Mucosa of descending colon (tissue), 3 donors: ENCODE results near the gene C5AR1. TPM values are rescaled to one million over a fixed set of nuclear protein-coding genes. Genes with fewer than 3 reads are reported as not detected.
"Not testable (repeated sequence)": the region's sequence is repeated elsewhere in the genome, so short reads cannot be mapped to it uniquely, and the experiment has no call there.

ENCODE experiments used
- ATAC-seq: fragments of 200-7000 bp; cut with Tn5 transposase; one replicate; pipeline ENCODE4 v1.9.1; 2020; ENCODE audit warnings: mild to moderate bottlenecking, moderate library complexity
- DNase-seq, 3 donors: peaks; one replicate each; pipeline ENCODE4 v3.0.0-alpha.2; 2020
- H3K36me3 ChIP-seq: fragments of 200-600 bp; one replicate; pipeline ENCODE4 v1.8.0; 2021; ENCODE audit warnings: low read depth, mild to moderate bottlenecking
- H3K4me1 ChIP-seq: fragments of 200-600 bp; one replicate; pipeline ENCODE4 v1.8.0; 2021; ENCODE audit warnings: low read depth, mild to moderate bottlenecking
- H3K4me3 ChIP-seq: fragments of 200-600 bp; one replicate; pipeline ENCODE4 v1.8.0; 2021; ENCODE audit warnings: mild to moderate bottlenecking
- H3K9me3 ChIP-seq: fragments of 200-600 bp; one replicate; pipeline ENCODE4 v1.8.0; 2021; ENCODE audit warnings: mild to moderate bottlenecking
- CTCF ChIP-seq: fragments of 200-600 bp; IDR thresholded peaks from one replicate; pipeline ENCODE4 v1.8.0; 2022; ENCODE audit warnings: antibody characterized with exemption, mild to moderate bottlenecking
- intact Hi-C, 2 donors: fragments of 100-400 bp; cut with DNase I in 1 of 2; cut with micrococcal nuclease in 1 of 2; formaldehyde crosslinking; loops; one replicate each; pipeline versions ENCODE4 v1.11.0 to v1.11.1; 2022; cut with DNase I, micrococcal nuclease
- total RNA-seq, 3 donors: library from RNA; stranded (reverse); fragmentation: NEBNext Ultra II Directional in 2 of 3; extraction: Animal tissue kit (Norgen Biotek cat#: 25700) in 2 of 3; gene quantifications; one replicate each; pipeline versions ENCODE4 v1.2.1 to v1.2.4, GENCODE V29; 2021 to 2023
- donor health status: DM: no; HTN: no; CAD: no; lungs with moderate emphysema.
- donor health status: DM: no; HTN: no; CAD: no.
- donor health status: DM: no; HTN: yes; CAD: no.

C5AR1 gene
- total RNA-seq, 3 donors from 2014 or later: 5.1 to 13.5 (median 7.9) TPM

- peaks cover 3% of the 10 kb centered on the region for H3K4me1 ChIP-seq
- peak in 2 of 3 donors; percentile 65 to 68 for DNase-seq
Observed at GRCh38 chr19:47280183-47280797, 29.4 kb upstream of the C5AR1 start.

GRCh38 chr19:47283405-47284059, 26.1 kb upstream of the C5AR1 start:
- H3K36me3 ChIP-seq: no peaks in the 10 kb centered on the region
- intact Hi-C loops: no loop called here
- TF ChIP-seq CTCF: no peak

More at GRCh38 chr19:47280183-47280797, 29.4 kb upstream of the C5AR1 start:
- peak; percentile 51 for ATAC-seq
- intact Hi-C loops: no loop called here
- H3K36me3 ChIP-seq: no peaks in the 10 kb centered on the region
- H3K9me3 ChIP-seq: no peaks in the 10 kb centered on the region
- H3K4me3 ChIP-seq: no peak overlapping the region
- TF ChIP-seq CTCF: peak; percentile 17

GRCh38 chr19:47284324-47284899, 25.2 kb upstream of the C5AR1 start:
- peak; percentile 74 for TF ChIP-seq CTCF
- no peak overlapping the region for H3K4me3 ChIP-seq
- no peaks in the 10 kb centered on the region for H3K36me3 ChIP-seq
- ATAC-seq (peak; percentile 65), DNase-seq (peak in 1 of 3 donors; percentile 83)
- intact Hi-C loops: no loop called here
- peaks cover 4% of the 10 kb centered on the region for H3K4me1 ChIP-seq
- H3K9me3 ChIP-seq: no peaks in the 10 kb centered on the region

More at GRCh38 chr19:47283405-47284059, 26.1 kb upstream of the C5AR1 start:
- Histone ChIP-seq H3K9me3 (no peaks in the 10 kb centered on the region), H3K4me1 (no peaks in the 10 kb centered on the region), H3K4me3 (no peak overlapping the region)
- ATAC-seq (no peak), DNase-seq (no peak)

GRCh38 chr19:47296036-47296435, 13.6 kb upstream of the C5AR1 start:
- H3K4me1 ChIP-seq: no peaks in the 10 kb centered on the region
- intact Hi-C loops: loop anchor here in 1 of 2 donors (10.0 kb wide), 1 partner anchor 89 kb away; no protein-coding TSS in a partner anchor
- no peaks in the 10 kb centered on the region for H3K9me3 ChIP-seq
- DNase-seq: peak in 2 of 3 donors; percentile 58 to 97
- no peak overlapping the region for H3K4me3 ChIP-seq
- peak; percentile 99 for ATAC-seq
- H3K36me3 ChIP-seq: no peaks in the 10 kb centered on the region
- TF ChIP-seq CTCF: peak; percentile 57

- intact Hi-C loops, H3K4me1 ChIP-seq: not testable (repeated sequence)
Observed at GRCh38 chr19:47300867-47301266, 8.8 kb upstream of the C5AR1 start.

GRCh38 chr19:47302249-47302648, 7.4 kb upstream of the C5AR1 start:
- no peaks in the 10 kb centered on the region for H3K4me1 ChIP-seq
- TF ChIP-seq CTCF: no peak
- no peaks in the 10 kb centered on the region for H3K9me3 ChIP-seq
- H3K36me3 ChIP-seq: no peaks in the 10 kb centered on the region
- intact Hi-C loops: no loop called here
- ATAC-seq (no peak), DNase-seq (no peak)
- no peak overlapping the region for H3K4me3 ChIP-seq

More at GRCh38 chr19:47300867-47301266, 8.8 kb upstream of the C5AR1 start:
- not testable (repeated sequence) for H3K36me3 ChIP-seq, DNase-seq, H3K4me3 ChIP-seq, ATAC-seq, H3K9me3 ChIP-seq
